Ovary (tissue), 10 donors: Measurements from ENCODE around the gene ENTPD8. TPM values are rescaled to one million over a fixed set of nuclear protein-coding genes. Genes with fewer than 3 reads are reported as not detected.

Experiments
- DNase-seq, 5 donors: peaks; one replicate each; pipeline ENCODE4 v3.0.0-alpha.2; 2019 to 2020
- H3K27ac ChIP-seq, 2 donors: fragments of 200-600 bp; one replicate each; pipeline versions ENCODE4 v1.5.1 to v1.8.0; 2019 to 2022
- H3K27me3 ChIP-seq: fragments of 200-600 bp; one replicate; pipeline ENCODE4 v1.8.0; 2022
- H3K36me3 ChIP-seq: fragments of 200-600 bp; sonication (generic); one replicate; pipeline ENCODE4 v1.5.1; 2019
- H3K4me1 ChIP-seq: one replicate; pipeline ENCODE4 v1.8.1; 2013; ENCODE audit warnings: mild to moderate bottlenecking, moderate library complexity; ENCODE audit not compliant: insufficient read depth
- H3K4me3 ChIP-seq: fragments of 200-600 bp; sonication (generic); one replicate; pipeline ENCODE4 v1.5.1; 2017
- H3K9me3 ChIP-seq, 2 donors: fragments of 200-600 bp in 1 of 2; sonication (generic) in 1 of 2; one replicate each; pipeline versions ENCODE4 v1.5.1 to v1.8.1; 2013 to 2019; ENCODE audit warnings: mild to moderate bottlenecking in 1 of 2, moderate library complexity in 1 of 2
- EP300 ChIP-seq: sonication (generic); formaldehyde crosslinking; IDR thresholded peaks from one replicate; pipeline ENCODE4 v1.6.1; 2017; ENCODE audit warnings: antibody characterized with exemption
- POLR2A ChIP-seq: fragments of 450-650 bp; IDR thresholded peaks from one replicate; pipeline ENCODE4 v1.6.1; 2017; ENCODE audit warnings: antibody characterized with exemption, mild to moderate bottlenecking, moderate library complexity
- whole genome bisulfite sequencing, 3 donors: extraction: QIAGEN DNeasy Blood & Tissue Kit in 1 of 3; methylation state at CpG; one replicate each; pipeline versions ENCODE4 v1.1.5 to v1.1.7; 2013 to 2017; 5-methylcytosine and 5-hydroxymethylcytosine counted together
- intact Hi-C, 4 donors: fragments of 100-400 bp; cut with DNase I; formaldehyde crosslinking; loops; one replicate each; pipeline versions ENCODE4 v1.11.0 to v1.15.1; 2022 to 2023
- long read RNA-seq, 3 donors: library from polyadenylated mRNA in 2 of 3; unstranded in 2 of 3; transcript quantifications; one replicate each; pipeline ENCODE4 v2.0.0 and lab custom pipeline, GENCODE V29; 2021 to 2026
- polyA plus RNA-seq, 2 donors: library from polyadenylated mRNA; stranded (reverse); fragments of 200-250 nt in 1 of 2; fragments of 350-450 nt in 1 of 2; fragmentation: Illumina TruSeq in 1 of 2; extraction: RNeasy Lipid Tissue Mini Kit (QIAGEN cat#74804) in 1 of 2; gene quantifications; one replicate each; pipeline ENCODE4 v1.2.3, GENCODE V29; 2013 to 2014
- total RNA-seq, 7 donors: library from RNA; depleted of rRNA in 2 of 7; stranded (reverse); fragments of >200 nt in 2 of 7; fragmentation: NEBNext Ultra II Directional in 3 of 7; extraction: Animal tissue kit (Norgen Biotek cat#: 25700) in 3 of 7; gene quantifications; one replicate each; pipeline versions ENCODE4 v1.1.0 to v1.2.4, GENCODE V29; 2016 to 2023
- TF ChIP-seq, protein P1 (sequence below), 3 donors: fragments of 450-650 bp in 2 of 3; fragments of 200-600 bp in 1 of 3; IDR thresholded peaks; one replicate each; pipeline versions ENCODE4 v1.5.1 to v1.8.0; 2016 to 2022; ENCODE audit warnings: antibody characterized with exemption in 3 of 3, mild to moderate bottlenecking in 1 of 3
- donor health status: DM: no; HTN: no; CAD: no; lungs with moderate emphysema.
- donor health status: DM: no; HTN: no; CAD: no.
- donor health status: Bipolar disorder and iron deficiency.
- donor health status: DM: yes; HTN: yes; CAD: no.
- donor health status: DM: no; HTN: no; CAD: no.
- donor health status: DM: yes; HTN: yes; CAD: no.

ENTPD8 gene
- under 1 TPM in 5 of 7 donors, not detected in 2; 0.10 to 0.57 (median 0.24) TPM for total RNA-seq
- under 1 TPM in 1 of 2 donors, not detected in 1; 0.11 TPM for polyA plus RNA-seq
- long read RNA-seq, donor 1 = 0 reads
- long read RNA-seq, donor 2, partial matches to known transcripts = 12 of 12 reads
- long read RNA-seq, donor 2, other reads (novel, unspliced or antisense) = 0 of 12 reads
- long read RNA-seq, donor 3, partial matches to known transcripts = 0 of 1 reads
- long read RNA-seq, donor 3, other reads (novel, unspliced or antisense) = 0 of 1 reads

DNA sequence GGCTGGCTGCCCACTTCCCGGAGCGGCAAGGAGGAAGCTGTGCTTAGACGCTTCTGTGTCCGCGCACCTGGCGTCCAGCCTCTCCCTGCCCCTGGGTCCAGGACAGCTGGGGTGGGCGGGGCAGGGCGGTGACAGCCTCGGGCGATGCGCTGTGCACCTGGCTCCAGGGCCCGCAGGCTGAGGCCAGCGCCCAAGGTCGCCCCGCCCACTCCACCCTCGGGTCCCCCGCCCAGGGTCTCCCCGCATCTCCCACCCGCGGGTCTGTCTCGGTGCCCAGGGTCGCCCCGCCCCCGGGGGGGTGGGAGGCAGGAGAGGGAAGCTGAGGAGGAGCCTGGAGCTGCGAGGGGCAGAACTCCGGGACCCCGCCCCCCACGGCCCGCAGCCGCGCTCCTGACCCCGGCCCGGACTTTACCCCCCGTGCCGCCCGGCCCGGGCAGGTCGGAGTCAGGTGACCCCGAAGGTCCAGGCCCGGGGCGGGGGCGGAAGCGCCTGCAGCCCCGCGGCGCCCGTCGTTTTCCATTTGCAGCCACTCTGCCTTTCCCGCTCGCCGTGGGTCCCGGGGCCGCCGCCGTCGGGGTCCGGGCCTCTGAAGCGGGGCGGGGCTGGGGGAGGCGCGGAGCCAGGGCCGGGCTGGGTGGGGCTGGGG is at the start of gene ENTPD8:
ENTPD8 (minus strand) TSS at position 69 of the 646 bp plus-strand sequence. CDS start 3,072 bp downstream, outside the sequence.
- TF ChIP-seq EP300 = no peak
- TF ChIP-seq, protein P1, sequence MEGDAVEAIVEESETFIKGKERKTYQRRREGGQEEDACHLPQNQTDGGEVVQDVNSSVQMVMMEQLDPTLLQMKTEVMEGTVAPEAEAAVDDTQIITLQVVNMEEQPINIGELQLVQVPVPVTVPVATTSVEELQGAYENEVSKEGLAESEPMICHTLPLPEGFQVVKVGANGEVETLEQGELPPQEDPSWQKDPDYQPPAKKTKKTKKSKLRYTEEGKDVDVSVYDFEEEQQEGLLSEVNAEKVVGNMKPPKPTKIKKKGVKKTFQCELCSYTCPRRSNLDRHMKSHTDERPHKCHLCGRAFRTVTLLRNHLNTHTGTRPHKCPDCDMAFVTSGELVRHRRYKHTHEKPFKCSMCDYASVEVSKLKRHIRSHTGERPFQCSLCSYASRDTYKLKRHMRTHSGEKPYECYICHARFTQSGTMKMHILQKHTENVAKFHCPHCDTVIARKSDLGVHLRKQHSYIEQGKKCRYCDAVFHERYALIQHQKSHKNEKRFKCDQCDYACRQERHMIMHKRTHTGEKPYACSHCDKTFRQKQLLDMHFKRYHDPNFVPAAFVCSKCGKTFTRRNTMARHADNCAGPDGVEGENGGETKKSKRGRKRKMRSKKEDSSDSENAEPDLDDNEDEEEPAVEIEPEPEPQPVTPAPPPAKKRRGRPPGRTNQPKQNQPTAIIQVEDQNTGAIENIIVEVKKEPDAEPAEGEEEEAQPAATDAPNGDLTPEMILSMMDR (IDR thresholded peaks at IDR 0.05) = no peak
- no peak for TF ChIP-seq POLR2A
- no peak within 1 kb of the TSS for H3K27ac ChIP-seq
- no peaks in the 10 kb centered on the region for H3K9me3 ChIP-seq
- intact Hi-C loops = loop anchor here in 1 of 4 donors (10.0 kb wide), 1 partner anchor 147 kb away; no protein-coding TSS in a partner anchor
- H3K36me3 ChIP-seq = no peaks in the 10 kb centered on the region
- peak in 2 of 5 donors; percentile 46 to 53 for DNase-seq
- WGBS, 3 donors = 1 to 2% (median 2%) methylated on average over 26 to 62 of the region's 62 CpGs
- H3K4me1 ChIP-seq = peaks cover under 1% of the 10 kb centered on the region
- H3K27me3 ChIP-seq = no peaks in the 10 kb centered on the region
- peak within 1 kb of the TSS; percentile 14 for H3K4me3 ChIP-seq

DNA sequence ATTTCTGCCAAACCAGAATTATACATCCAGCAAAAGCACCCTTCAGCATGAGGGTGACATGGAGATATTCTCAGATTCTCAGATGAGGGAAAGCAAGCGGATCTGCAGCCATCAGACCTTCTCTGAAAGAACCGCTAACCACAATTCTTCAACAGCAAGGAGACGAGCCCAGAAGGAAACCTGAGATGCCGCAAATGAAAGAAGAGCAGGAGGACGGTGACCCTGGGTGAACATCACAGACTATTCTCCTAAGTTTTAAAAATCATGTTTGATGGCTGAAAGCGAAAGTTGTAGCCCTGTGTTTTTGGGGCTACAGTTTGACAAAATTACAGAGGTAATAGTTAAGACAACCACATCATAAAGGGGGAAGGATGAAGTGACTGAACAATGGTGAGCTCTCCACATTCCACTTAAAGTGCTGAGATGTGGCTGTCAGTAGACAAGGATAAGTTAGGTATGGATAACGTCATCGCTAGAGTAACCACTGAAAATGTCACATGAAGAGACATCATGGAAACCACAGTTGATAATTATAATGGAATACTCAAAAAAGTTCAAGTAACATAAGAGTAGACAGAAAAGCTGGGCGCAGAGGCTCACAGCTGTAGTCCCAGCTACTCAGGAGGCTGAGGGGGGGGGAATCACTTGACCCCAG is 49.5 kb upstream of the ENTPD8 start:
- Histone ChIP-seq H3K27me3 (no peaks in the 10 kb centered on the region), H3K27ac (no peak overlapping the region), H3K4me3 (no peak overlapping the region), H3K36me3 (no peaks in the 10 kb centered on the region), H3K9me3 (no peaks in the 10 kb centered on the region), H3K4me1 (no peaks in the 10 kb centered on the region)
- intact Hi-C loops = no loop called here
- no peak for TF ChIP-seq POLR2A
- TF ChIP-seq, protein P1 (IDR thresholded peaks at IDR 0.05) = no peak
- no peak for TF ChIP-seq EP300
- WGBS, 3 donors = 90 to 96% (median 92%) methylated on average over 9 of the region's 9 CpGs
- no peak for DNase-seq

DNA sequence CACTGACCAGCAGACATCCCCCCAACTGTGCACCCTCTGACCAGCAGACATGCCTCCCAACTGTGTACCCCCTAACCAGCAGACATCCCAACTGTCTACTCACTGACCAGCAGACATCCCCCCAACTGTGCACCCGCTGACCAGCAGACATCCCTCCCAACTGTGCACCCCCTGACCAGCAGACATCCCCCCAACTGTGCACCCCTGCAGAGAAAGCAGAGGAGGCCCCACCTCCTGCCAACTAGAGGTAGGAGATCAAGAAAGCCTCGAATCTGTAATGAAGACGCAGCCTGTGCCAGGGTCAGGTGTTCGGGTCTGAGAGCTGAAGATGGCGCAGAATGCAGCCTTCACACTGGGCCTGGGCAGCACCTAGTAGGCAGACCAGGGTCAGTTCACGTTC is 47.7 kb upstream of the ENTPD8 start:
- no peak for TF ChIP-seq POLR2A
- TF ChIP-seq, protein P1 (IDR thresholded peaks at IDR 0.05) = no peak
- no peak for TF ChIP-seq EP300
- WGBS, 3 donors = 92 to 95% (median 95%) methylated on average over 6 of the region's 6 CpGs
- no peaks in the 10 kb centered on the region for H3K36me3 ChIP-seq
- no peak overlapping the region for H3K27ac ChIP-seq
- H3K27me3 ChIP-seq = no peaks in the 10 kb centered on the region
- no peak overlapping the region for H3K4me3 ChIP-seq
- no peaks in the 10 kb centered on the region for H3K4me1 ChIP-seq
- no peak for DNase-seq
- no peaks in the 10 kb centered on the region for H3K9me3 ChIP-seq
- intact Hi-C loops = no loop called here

DNA sequence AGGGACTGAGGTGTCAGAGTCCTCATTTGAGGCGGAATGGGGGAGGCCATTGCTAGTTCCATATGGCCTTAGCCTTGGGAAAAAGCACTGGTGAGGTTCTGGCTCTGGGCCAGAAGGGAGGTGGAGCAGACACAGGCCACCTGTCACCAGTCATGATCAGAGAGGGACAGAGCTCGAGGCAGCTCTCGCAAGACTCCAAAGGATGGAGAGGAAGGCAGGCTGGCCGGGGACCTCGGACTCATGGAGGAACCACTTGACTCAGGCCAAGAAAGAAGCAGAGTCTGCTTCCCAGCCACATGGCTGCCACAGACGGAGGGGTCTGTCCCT is 47.1 kb upstream of the ENTPD8 start:
- intact Hi-C loops = no loop called here
- DNase-seq = no peak

More for the DNA sequence above, 47.1 kb upstream of the ENTPD8 start:
- 86 to 92% (median 87%) methylated on average over 6 of the region's 6 CpGs for WGBS, 3 donors
- no peak overlapping the region for H3K4me3 ChIP-seq
- H3K9me3 ChIP-seq = no peaks in the 10 kb centered on the region
- H3K27ac ChIP-seq = no peak overlapping the region
- H3K27me3 ChIP-seq = no peaks in the 10 kb centered on the region
- TF ChIP-seq, protein P1 (IDR thresholded peaks at IDR 0.05) = no peak
- no peak for TF ChIP-seq POLR2A
- no peak for TF ChIP-seq EP300
- no peaks in the 10 kb centered on the region for H3K4me1 ChIP-seq
- no peaks in the 10 kb centered on the region for H3K36me3 ChIP-seq
